Suprapubic skin (tissue), 4 donors: Measurements from ENCODE around the gene SYF2.
"Not testable (repeated sequence)": the region's sequence is repeated elsewhere in the genome, so short reads cannot be mapped to it uniquely, and the experiment has no call there.

Experiments used
- CTCF ChIP-seq, 2 donors: fragments of 200-600 bp in 1 of 2; fragments of 450-650 bp in 1 of 2; sonication (generic) in 1 of 2; IDR thresholded peaks; one replicate each; pipeline ENCODE4 v1.5.1; 2016 to 2019; ENCODE audit warnings: antibody characterized with exemption in 2 of 2, mild to moderate bottlenecking in 1 of 2, moderate library complexity in 1 of 2
- EP300 ChIP-seq: sonication (generic); formaldehyde crosslinking; IDR thresholded peaks from one replicate; pipeline ENCODE4 v1.6.1; 2017; ENCODE audit warnings: antibody characterized with exemption
- POLR2A ChIP-seq, 2 donors: fragments of 450-650 bp; IDR thresholded peaks; one replicate each; pipeline ENCODE4 v1.6.1; 2017; ENCODE audit warnings: antibody characterized with exemption in 2 of 2, mild to moderate bottlenecking in 2 of 2, moderate library complexity in 2 of 2
- POLR2AphosphoS5 ChIP-seq, 3 donors: sonication (generic); formaldehyde crosslinking; IDR thresholded peaks; one replicate each; pipeline ENCODE4 v1.6.1; 2017; ENCODE audit warnings: antibody characterized with exemption in 3 of 3

GRCh38 chr1:25272238-25272637 lies 39.9 kb upstream of the SYF2 start, which contains the start of gene RHD:
- TF ChIP-seq POLR2A (IDR thresholded peaks at IDR 0.05); CTCF (IDR thresholded peaks at IDR 0.05); EP300; POLR2AphosphoS5 (IDR thresholded peaks at IDR 0.05): not testable (repeated sequence)
